Panc1 (cell line): Measurements from ENCODE around the gene ZHX3. TPM values are rescaled to one million over a fixed set of nuclear protein-coding genes. Genes with fewer than 3 reads are reported as not detected.

ENCODE experiments used
- ATAC-seq: fragments of 200-7000 bp; cut with Tn5 transposase; 2 replicates; pipeline ENCODE4 v1.9.1; 2020; ENCODE audit warnings: mild to moderate bottlenecking, moderate library complexity
- BruUV-seq: library from RNA; stranded (reverse); fragments of 400-500 nt; replicated peaks from 2 replicates; lab custom pipeline; 2021; lab: Mats Ljungman, UMichigan
- CTCF ChIA-PET: fragments of 300-600 bp; sonication (Branson Sonifier 250); formaldehyde crosslinking; loops from one replicate; lab custom pipeline; 2022; ENCODE audit warnings: antibody characterized with exemption; lab: Charles Lee
- POLR2A ChIA-PET: fragments of 300-600 bp; sonication (Branson Sonifier 250); formaldehyde crosslinking; loops from one replicate; lab custom pipeline; 2022; ENCODE audit warnings: antibody characterized with exemption; lab: Charles Lee
- DNase-seq: peaks from one replicate; pipeline ENCODE4 v3.0.0-alpha.2; 2010; ENCODE audit warnings: low read depth, low spot score
- H3K27ac ChIP-seq: 2 replicates; pipeline ENCODE4 v1.5.1; 2011; ENCODE audit warnings: mild to moderate bottlenecking, low read length, inconsistent platforms
- H3K27me3 ChIP-seq: fragments of 200-500 bp; sonication (Bioruptor generic); 2 replicates; pipeline ENCODE4 v1.6.0; 2014; ENCODE audit warnings: low read length, inconsistent platforms; ENCODE audit not compliant: control insufficient read depth, insufficient read depth
- H3K36me3 ChIP-seq: fragments of 200-500 bp; sonication (Bioruptor generic); 2 replicates; pipeline ENCODE4 v1.5.1; 2014; ENCODE audit warnings: inconsistent platforms, mild to moderate bottlenecking, low read length, moderate library complexity; ENCODE audit not compliant: control insufficient read depth, insufficient read depth
- H3K4me1 ChIP-seq: 2 replicates; pipeline ENCODE4 v1.5.1; 2011; ENCODE audit warnings: inconsistent platforms, mild to moderate bottlenecking, low read length, moderate library complexity; ENCODE audit not compliant: control insufficient read depth, insufficient read depth
- H3K4me3 ChIP-seq, 2 experiments: 2 replicates each; pipeline ENCODE4 v1.5.1; 2011 to 2012; ENCODE audit warnings: low read depth in 2 of 2, low read length in 2 of 2, mild to moderate bottlenecking in 2 of 2, inconsistent platforms in 1 of 2, moderate library complexity in 1 of 2
- H3K9me3 ChIP-seq: fragments of 200-500 bp; sonication (Bioruptor generic); 2 replicates; pipeline ENCODE4 v1.5.1; 2014; ENCODE audit warnings: low read depth, mild to moderate bottlenecking, inconsistent platforms, low read length, moderate library complexity; ENCODE audit not compliant: control insufficient read depth, insufficient read depth
- POLR2AphosphoS5 ChIP-seq: IDR thresholded peaks from 2 replicates; pipeline ENCODE4 v1.6.1; 2012; ENCODE audit warnings: mild to moderate bottlenecking, low read depth, low read length, moderate library complexity
- REST ChIP-seq, 2 experiments: IDR thresholded peaks; 2 replicates each; pipeline ENCODE4 v1.6.1; 2011 to 2012; ENCODE audit warnings: low read depth in 2 of 2, control low read depth in 1 of 2, low read length in 1 of 2, mild to moderate bottlenecking in 1 of 2, moderate library complexity in 1 of 2; ENCODE audit not compliant: insufficient read depth in 1 of 2
- SIN3A ChIP-seq: IDR thresholded peaks from 2 replicates; pipeline ENCODE4 v1.6.1; 2012; ENCODE audit warnings: low read depth, mild to moderate bottlenecking, low read length, moderate library complexity, borderline replicate concordance; ENCODE audit not compliant: insufficient read depth
- TCF7L2 ChIP-seq: IDR thresholded peaks from 2 replicates; pipeline ENCODE4 v1.6.1; 2011; ENCODE audit warnings: mild to moderate bottlenecking, low read depth, low read length, inconsistent platforms
- in situ Hi-C: cut with HindIII; loops from 2 replicates; pipeline ENCODE4 v1.10.0; 2016; ENCODE audit warnings: low sequenced_read_pairs, low pct_unique_long_range_greater_than_20kb
- intact Hi-C: fragments of 100-400 bp; cut with micrococcal nuclease; formaldehyde crosslinking; loops from one replicate; pipeline ENCODE4 v1.10.0; 2022; ENCODE audit not compliant: unreplicated experiment
- total RNA-seq: library from RNA; stranded (reverse); gene quantifications from one replicate; pipeline ENCODE4 v1.2.1, GENCODE V29; 2021; ENCODE audit not compliant: unreplicated experiment
- TF ChIP-seq, protein P1 (sequence below): fragments of 450-650 bp; IDR thresholded peaks from 2 replicates; pipeline ENCODE4 v1.5.1; 2017; ENCODE audit warnings: mild to moderate bottlenecking

Gene ZHX3
- total RNA-seq, 1 experiment from 2014 or later: 19.8 TPM

DNA sequence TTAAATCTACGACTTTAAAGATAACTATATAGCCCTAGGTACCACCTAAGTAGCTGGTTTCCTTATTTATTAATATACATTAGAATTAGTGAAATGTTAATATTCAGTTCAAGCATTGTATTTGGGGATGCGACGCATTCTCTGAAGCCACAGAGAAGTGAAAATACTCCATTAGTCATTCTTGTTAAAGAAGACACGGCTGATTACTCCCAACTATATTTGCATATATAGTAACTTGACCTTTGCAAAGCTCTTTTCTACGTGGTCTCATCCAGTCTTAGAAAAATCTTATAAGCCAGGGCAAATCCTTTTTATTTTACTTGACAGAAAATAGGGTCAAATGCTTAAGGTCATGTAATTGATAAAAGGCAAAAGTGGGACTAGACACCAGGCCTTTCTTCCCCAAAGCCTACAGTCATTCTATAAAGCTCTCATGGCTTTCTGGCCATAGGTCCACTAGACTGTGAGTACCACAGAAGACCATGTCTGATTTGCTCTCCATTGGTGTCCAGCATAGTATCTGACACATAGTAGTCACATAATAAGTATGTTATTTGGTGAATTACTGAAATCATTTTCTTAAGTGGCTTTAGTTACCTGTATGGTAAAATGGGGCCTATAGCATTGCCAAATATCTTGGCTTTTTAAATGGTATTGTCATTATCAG is 11.3 kb downstream of the ZHX3 start:
- no peaks in the 10 kb centered on the region for H3K9me3 ChIP-seq
- POLR2A ChIA-PET: no interaction called here
- no peak for ATAC-seq
- no peaks in the 10 kb centered on the region for H3K27me3 ChIP-seq
- no peak overlapping the region for H3K27ac ChIP-seq
- intact Hi-C loops (no loop called here), in situ Hi-C loops (no loop called here)
- DNase-seq: no peak
- TF ChIP-seq SIN3A (no peak), TCF7L2 (no peak), REST (IDR thresholded peaks at IDR 0.05; ENCODE audit: insufficient read depth in 1 of 2, low read depth in 2 of 2, low read length in 1 of 2) (no peak)
- H3K4me3 ChIP-seq: no peak overlapping the region
- no peaks in the 10 kb centered on the region for H3K36me3 ChIP-seq
- no peaks in the 10 kb centered on the region for H3K4me1 ChIP-seq
- BruUV-seq: no TSS peak
- CTCF ChIA-PET: no interaction called here

GRCh38 chr20:41304424-41305079 is 13.0 kb downstream of the ZHX3 start:
- DNase-seq: no peak
- H3K4me1 ChIP-seq: no peaks in the 10 kb centered on the region
- no TSS peak for BruUV-seq
- ChIA-PET POLR2A (no interaction called here), CTCF (no interaction called here)
- ATAC-seq: no peak
- H3K9me3 ChIP-seq: no peaks in the 10 kb centered on the region
- H3K27me3 ChIP-seq: no peaks in the 10 kb centered on the region
- H3K27ac ChIP-seq: no peak overlapping the region
- TF ChIP-seq, protein P1, sequence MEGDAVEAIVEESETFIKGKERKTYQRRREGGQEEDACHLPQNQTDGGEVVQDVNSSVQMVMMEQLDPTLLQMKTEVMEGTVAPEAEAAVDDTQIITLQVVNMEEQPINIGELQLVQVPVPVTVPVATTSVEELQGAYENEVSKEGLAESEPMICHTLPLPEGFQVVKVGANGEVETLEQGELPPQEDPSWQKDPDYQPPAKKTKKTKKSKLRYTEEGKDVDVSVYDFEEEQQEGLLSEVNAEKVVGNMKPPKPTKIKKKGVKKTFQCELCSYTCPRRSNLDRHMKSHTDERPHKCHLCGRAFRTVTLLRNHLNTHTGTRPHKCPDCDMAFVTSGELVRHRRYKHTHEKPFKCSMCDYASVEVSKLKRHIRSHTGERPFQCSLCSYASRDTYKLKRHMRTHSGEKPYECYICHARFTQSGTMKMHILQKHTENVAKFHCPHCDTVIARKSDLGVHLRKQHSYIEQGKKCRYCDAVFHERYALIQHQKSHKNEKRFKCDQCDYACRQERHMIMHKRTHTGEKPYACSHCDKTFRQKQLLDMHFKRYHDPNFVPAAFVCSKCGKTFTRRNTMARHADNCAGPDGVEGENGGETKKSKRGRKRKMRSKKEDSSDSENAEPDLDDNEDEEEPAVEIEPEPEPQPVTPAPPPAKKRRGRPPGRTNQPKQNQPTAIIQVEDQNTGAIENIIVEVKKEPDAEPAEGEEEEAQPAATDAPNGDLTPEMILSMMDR: no peak
- TF ChIP-seq POLR2AphosphoS5: no peak
- TF ChIP-seq REST (IDR thresholded peaks at IDR 0.05; ENCODE audit: insufficient read depth in 1 of 2, low read depth in 2 of 2, low read length in 1 of 2): no peak
- no peaks in the 10 kb centered on the region for H3K36me3 ChIP-seq
- intact Hi-C loops: no loop called here
- no peak overlapping the region for H3K4me3 ChIP-seq
- in situ Hi-C loops: no loop called here
